ENCODE measurements around the gene COL5A3. TPM values are rescaled to one million over a fixed set of nuclear protein-coding genes. Genes with fewer than 3 reads are reported as not detected.
A peak's percentile ranks its signal among the peaks of the same experiment; 100 is the strongest.

The COL5A3 gene
- total RNA-seq (2022) (not detected in 2 replicates), Bru-seq, nascent RNA (not detected), BruChase-seq, experiment 1, labeled RNA remaining after a 2-hour chase (percentile 3 among the genes with signal in this experiment), BruChase-seq, experiment 2, labeled RNA remaining after a 6-hour chase (percentile 2 among the genes with signal in this experiment)
- long read RNA-seq, result 0 reads

GRCh38 chr19:10010247-10010691 is at the start of gene COL5A3:
Gene COL5A3, minus strand, starts transcription at chr19:10010504. Its CDS starts 119 bp downstream, at chr19:10010385.
- Mint-ChIP-seq H3K4me1 (ENCODE audit: low read depth, unreplicated experiment) (peaks cover 12% of the 10 kb centered on the region), H3K27ac (ENCODE audit: unreplicated experiment) (no peak within 1 kb of the TSS), H3K9me3 (ENCODE audit: unreplicated experiment) (no peaks in the 10 kb centered on the region), H3K27me3 (ENCODE audit: insufficient read depth, unreplicated experiment) (peaks cover 25% of the 10 kb centered on the region), H3K36me3 (ENCODE audit: insufficient read depth, unreplicated experiment) (peaks cover 7% of the 10 kb centered on the region), H3K4me3 (ENCODE audit: unreplicated experiment) (peak within 1 kb of the TSS; percentile 39)
- Histone ChIP-seq H3K4me3 (ENCODE audit: low read depth, low read length) (no peak within 1 kb of the TSS), H3K4me1 (0 out of 2 replicates have a peak, but pooled peaks cover 4% of the 10 kb centered on the region), H3K27me3 (replicated peaks; ENCODE audit: control insufficient read depth, insufficient read depth, low read length) (no peaks in the 10 kb centered on the region; the same call in none of the 2 replicates), H3K36me3 (ENCODE audit: control insufficient read depth, insufficient read depth, low read length) (no peaks in the 10 kb centered on the region), H3K9me3 (no peaks in the 10 kb centered on the region)
- no TSS peak for BruUV-seq (replicated peaks)
- intact Hi-C loops (cut with micrococcal nuclease; ENCODE audit: unreplicated experiment), result no loop called here
- TF ChIP-seq CTCF (IDR thresholded peaks at IDR 0.05; ENCODE audit: insufficient read depth in 1 of 2, low read depth in 1 of 2, low read length in 1 of 2, severe bottlenecking in 1 of 2, unreplicated experiment in 1 of 2), result no peak
- no peak for DNase-seq
- ChIA-PET CTCF (interaction anchor here (0.6 kb wide), 1 partner anchor 63 kb away, joined by 5 read pairs; no protein-coding TSS in a partner anchor), POLR2A (no interaction called here)

GRCh38 chr19:10052602-10053360 is 42.5 kb upstream of the COL5A3 start:
- ChIA-PET POLR2A (no interaction called here), CTCF (no interaction called here)
- no peak for DNase-seq
- Histone ChIP-seq H3K4me1 (no peaks in the 10 kb centered on the region), H3K4me3 (ENCODE audit: low read depth, low read length) (no peak overlapping the region), H3K36me3 (ENCODE audit: control insufficient read depth, insufficient read depth, low read length) (no peaks in the 10 kb centered on the region), H3K27me3 (replicated peaks; ENCODE audit: control insufficient read depth, insufficient read depth, low read length) (no peaks in the 10 kb centered on the region; the same call in 1 of the 2 replicates), H3K9me3 (no peaks in the 10 kb centered on the region)
- Mint-ChIP-seq H3K27me3 (ENCODE audit: insufficient read depth, unreplicated experiment) (peaks cover 19% of the 10 kb centered on the region), H3K27ac (ENCODE audit: unreplicated experiment) (no peak overlapping the region), H3K36me3 (ENCODE audit: insufficient read depth, unreplicated experiment) (no peaks in the 10 kb centered on the region), H3K4me3 (ENCODE audit: unreplicated experiment) (no peak overlapping the region), H3K4me1 (ENCODE audit: low read depth, unreplicated experiment) (no peaks in the 10 kb centered on the region), H3K9me3 (ENCODE audit: unreplicated experiment) (no peaks in the 10 kb centered on the region)
- no TSS peak for BruUV-seq (replicated peaks)
- TF ChIP-seq CTCF (IDR thresholded peaks at IDR 0.05; ENCODE audit: insufficient read depth in 1 of 2, low read depth in 1 of 2, low read length in 1 of 2, severe bottlenecking in 1 of 2, unreplicated experiment in 1 of 2), result no peak
- intact Hi-C loops (cut with micrococcal nuclease; ENCODE audit: unreplicated experiment), result no loop called here

GRCh38 chr19:10049626-10050025 is 39.3 kb upstream of the COL5A3 start:
- H3K27ac Mint-ChIP-seq (ENCODE audit: unreplicated experiment), result no peak overlapping the region
- peaks cover 16% of the 10 kb centered on the region for H3K27me3 Mint-ChIP-seq (ENCODE audit: insufficient read depth, unreplicated experiment)
- Histone ChIP-seq H3K4me3 (ENCODE audit: low read depth, low read length) (no peak overlapping the region), H3K9me3 (no peaks in the 10 kb centered on the region), H3K27me3 (replicated peaks; ENCODE audit: control insufficient read depth, insufficient read depth, low read length) (no peaks in the 10 kb centered on the region; the same call in 1 of the 2 replicates), H3K36me3 (ENCODE audit: control insufficient read depth, insufficient read depth, low read length) (no peaks in the 10 kb centered on the region), H3K4me1 (no peaks in the 10 kb centered on the region)
- BruUV-seq (replicated peaks), result no TSS peak
- no peak for DNase-seq
- H3K4me1 Mint-ChIP-seq (ENCODE audit: low read depth, unreplicated experiment), result no peaks in the 10 kb centered on the region
- CTCF ChIA-PET, result no interaction called here
- no peak for TF ChIP-seq CTCF (IDR thresholded peaks at IDR 0.05; ENCODE audit: insufficient read depth in 1 of 2, low read depth in 1 of 2, low read length in 1 of 2, severe bottlenecking in 1 of 2, unreplicated experiment in 1 of 2)
- H3K9me3 Mint-ChIP-seq (ENCODE audit: unreplicated experiment), result no peaks in the 10 kb centered on the region
- no peak overlapping the region for H3K4me3 Mint-ChIP-seq (ENCODE audit: unreplicated experiment)
- no peaks in the 10 kb centered on the region for H3K36me3 Mint-ChIP-seq (ENCODE audit: insufficient read depth, unreplicated experiment)
- intact Hi-C loops (cut with micrococcal nuclease; ENCODE audit: unreplicated experiment), result no loop called here
- POLR2A ChIA-PET, result no interaction called here

Measured in Caco-2 (cell line).